GM12872 (cell line): ENCODE measurements around the gene STKLD1.

ENCODE experiments used
- TF ChIP-seq, protein P1 (sequence below): IDR thresholded peaks from 3 replicates; pipeline ENCODE4 v1.5.1; 2011; ENCODE audit warnings: low read depth, mild to moderate bottlenecking, low read length, moderate library complexity; ENCODE audit not compliant: insufficient read depth

Gene STKLD1

DNA sequence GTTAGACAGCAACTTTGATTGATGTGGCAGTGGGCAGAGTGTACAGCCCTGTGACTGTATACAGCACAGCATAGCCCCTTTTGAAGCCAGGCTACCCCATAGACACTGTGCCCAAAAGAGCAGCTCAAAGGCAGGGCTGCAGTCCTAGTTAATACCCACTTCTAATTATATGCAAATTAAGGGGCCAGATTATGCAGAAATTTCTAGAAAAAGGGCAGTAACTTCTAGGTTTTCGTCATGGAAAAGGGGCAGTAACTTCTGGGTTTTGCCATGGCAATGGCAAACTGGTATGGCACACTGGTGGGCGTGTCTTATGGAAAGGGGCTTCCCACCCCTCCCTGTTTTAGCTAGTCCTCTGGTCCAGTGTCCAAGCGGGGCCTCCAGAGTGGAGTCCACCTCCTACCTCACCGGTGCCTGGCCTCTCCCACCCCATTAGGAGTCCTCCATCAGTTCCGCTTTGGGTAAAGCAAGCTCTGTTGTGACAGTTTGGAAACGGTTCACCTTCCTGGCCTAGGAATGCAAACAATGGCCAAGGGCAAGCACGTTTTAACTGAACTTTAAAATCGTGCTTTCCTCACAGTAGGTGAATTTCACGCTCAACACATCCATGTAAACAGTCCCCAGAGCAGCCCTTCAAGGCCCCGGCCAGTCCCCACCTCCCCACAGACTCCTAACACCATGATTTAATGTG lies 51.6 kb downstream of the STKLD1 start:
- TF ChIP-seq, protein P1, sequence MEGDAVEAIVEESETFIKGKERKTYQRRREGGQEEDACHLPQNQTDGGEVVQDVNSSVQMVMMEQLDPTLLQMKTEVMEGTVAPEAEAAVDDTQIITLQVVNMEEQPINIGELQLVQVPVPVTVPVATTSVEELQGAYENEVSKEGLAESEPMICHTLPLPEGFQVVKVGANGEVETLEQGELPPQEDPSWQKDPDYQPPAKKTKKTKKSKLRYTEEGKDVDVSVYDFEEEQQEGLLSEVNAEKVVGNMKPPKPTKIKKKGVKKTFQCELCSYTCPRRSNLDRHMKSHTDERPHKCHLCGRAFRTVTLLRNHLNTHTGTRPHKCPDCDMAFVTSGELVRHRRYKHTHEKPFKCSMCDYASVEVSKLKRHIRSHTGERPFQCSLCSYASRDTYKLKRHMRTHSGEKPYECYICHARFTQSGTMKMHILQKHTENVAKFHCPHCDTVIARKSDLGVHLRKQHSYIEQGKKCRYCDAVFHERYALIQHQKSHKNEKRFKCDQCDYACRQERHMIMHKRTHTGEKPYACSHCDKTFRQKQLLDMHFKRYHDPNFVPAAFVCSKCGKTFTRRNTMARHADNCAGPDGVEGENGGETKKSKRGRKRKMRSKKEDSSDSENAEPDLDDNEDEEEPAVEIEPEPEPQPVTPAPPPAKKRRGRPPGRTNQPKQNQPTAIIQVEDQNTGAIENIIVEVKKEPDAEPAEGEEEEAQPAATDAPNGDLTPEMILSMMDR, result no peak

DNA sequence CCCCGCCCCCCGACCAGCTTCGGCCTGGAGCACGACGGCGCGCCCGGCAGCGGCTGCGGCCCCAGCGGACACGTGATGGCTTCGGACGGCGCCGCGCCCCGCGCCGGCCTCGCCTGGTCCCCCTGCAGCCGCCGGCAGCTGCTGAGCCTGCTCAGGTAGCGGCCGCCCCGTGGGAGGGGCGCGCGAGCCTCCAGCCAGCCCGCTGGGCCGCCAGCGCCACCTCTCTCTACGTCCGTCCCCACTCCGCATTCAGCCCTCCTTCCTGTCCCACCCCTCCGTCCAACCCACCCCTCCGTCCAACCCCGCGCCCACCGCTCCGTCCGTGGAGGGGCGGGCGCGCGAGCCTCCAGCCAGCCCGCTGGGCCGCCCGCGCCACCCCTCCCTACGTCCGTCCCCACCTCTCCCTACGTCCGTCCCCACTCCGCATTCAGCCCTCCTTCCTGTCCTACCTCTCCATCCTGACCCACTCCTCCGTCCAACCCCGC lies 52.5 kb downstream of the STKLD1 start:
- TF ChIP-seq, protein P1, result no peak

DNA sequence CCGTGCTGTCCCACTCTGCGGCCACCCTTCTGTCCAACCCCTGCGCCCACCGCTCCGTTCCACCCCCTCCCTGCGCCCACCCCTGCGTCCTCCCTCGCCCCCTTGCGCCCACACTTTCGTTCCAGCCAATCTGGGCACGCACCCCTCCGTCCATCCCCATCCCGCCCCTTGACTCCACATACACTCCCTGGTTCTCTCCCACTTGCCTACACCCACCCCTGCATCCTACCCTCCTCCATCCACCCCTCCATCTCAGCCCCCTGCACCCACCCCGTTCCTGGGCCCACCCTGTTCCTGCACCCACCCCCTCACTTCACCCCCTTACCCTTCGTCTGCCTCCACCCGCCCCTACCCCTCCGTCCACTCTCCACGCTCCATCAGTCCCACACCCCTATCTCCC lies 53.0 kb downstream of the STKLD1 start:
- TF ChIP-seq, protein P1, result no peak

DNA sequence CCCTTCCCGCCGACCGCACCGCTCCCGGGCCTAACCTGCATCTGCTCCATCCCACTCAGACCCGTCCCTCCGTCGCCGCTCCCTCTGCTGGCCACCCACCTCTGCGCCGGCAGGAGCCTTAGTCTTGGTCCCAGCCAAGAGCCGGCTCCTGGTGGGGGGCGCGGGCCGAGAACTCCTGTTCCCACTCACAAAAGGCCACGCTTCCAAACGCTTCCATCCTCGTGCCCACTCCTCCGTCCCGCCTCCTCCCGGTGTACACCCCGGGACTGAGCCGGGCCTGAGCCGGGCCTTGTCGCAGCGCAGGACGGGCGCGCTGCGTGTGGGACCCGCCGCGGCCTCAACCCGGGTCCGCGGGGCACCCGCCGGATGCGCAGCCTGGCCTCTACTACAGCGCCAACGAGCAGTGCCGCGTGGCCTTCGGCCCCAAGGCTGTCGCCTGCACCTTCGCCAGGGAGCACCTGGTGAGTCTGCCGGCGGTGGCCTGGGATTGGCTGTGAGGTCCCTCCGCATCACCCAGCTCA lies 53.5 kb downstream of the STKLD1 start:
- TF ChIP-seq, protein P1, result no peak

DNA sequence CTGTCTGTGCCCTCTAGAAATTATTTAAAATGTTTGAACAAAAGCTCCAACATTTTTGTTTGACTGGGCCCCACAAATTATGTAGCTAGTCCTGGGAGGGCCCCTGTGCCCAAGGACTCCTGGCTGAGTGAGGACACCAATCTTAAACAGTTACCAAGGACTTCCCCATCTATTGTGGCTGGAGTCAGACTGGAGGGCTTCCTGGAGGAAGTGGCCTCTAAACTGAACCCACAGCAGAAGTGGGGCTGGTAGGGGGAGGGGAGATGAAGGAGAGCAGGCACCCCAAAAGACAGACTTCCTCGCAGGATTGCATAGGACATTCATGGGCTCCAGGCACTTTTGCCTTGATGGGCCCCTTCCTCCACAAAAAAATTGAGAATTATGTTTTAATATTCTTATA lies 54.1 kb downstream of the STKLD1 start:
- TF ChIP-seq, protein P1, result no peak

DNA sequence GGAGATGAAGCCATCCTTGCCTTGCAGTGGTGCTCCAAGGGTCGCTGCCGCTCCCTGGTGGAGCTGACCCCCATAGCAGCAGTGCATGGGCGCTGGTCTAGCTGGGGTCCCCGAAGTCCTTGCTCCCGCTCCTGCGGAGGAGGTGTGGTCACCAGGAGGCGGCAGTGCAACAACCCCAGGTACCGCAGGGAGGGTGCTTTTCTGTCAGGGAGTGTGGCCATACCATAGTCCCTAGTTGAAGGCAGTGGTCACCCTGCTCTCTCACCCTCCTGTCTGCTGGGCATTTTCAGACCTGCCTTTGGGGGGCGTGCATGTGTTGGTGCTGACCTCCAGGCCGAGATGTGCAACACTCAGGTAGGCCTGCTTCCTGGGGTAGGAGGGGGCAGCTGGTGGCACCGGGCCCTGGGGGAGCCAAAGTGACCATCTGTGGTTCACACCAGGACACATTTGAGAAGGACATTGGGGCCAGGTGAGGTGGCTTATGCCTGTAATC lies 57.2 kb downstream of the STKLD1 start:
- TF ChIP-seq, protein P1, result no peak

DNA sequence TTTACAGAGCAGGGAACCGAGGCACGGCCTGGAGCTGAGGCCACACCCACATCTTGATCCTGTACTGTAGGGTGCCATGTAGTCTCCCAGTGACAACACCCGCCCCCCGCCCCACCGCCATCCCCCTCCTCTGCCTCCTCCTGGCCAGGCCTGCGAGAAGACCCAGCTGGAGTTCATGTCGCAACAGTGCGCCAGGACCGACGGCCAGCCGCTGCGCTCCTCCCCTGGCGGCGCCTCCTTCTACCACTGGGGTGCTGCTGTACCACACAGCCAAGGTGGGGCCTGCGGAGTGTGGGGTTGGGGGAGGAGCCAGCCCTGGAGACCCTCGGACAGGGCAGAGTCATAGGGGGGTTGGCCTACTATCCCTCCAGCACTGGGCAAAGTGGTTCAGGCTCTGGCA lies 60.5 kb downstream of the STKLD1 start:
- TF ChIP-seq, protein P1, result no peak
